ENCODE results near the gene HNRNPUL2. TPM values are rescaled to one million over a fixed set of nuclear protein-coding genes. Genes with fewer than 3 reads are reported as not detected.

The HNRNPUL2 gene
- total RNA-seq, 4 donors from 2014 or later, result 4.8 to 14.9 (median 11.8) TPM

GRCh38 chr11:62689421-62690183 is 37.7 kb downstream of the HNRNPUL2 start, which contains the start of gene LRRN4CL:
Gene LRRN4CL, minus strand, starts transcription at chr11:62689530. Its CDS starts 1,022 bp downstream, at chr11:62688508.
- Histone ChIP-seq H3K27me3 (peaks cover 0 to 6% (median 0%) of the 10 kb centered on the region in 3 donors), H3K36me3 (peaks cover 0 to 38% of the 10 kb centered on the region in 2 donors), H3K4me3 (peak within 1 kb of the TSS; percentile 24 to 32 (median 30)), H3K27ac (peak within 1 kb of the TSS; percentile 52 to 73 (median 62)), H3K4me1 (peaks cover 14 to 17% of the 10 kb centered on the region in 2 donors), H3K9me3 (no peaks in the 10 kb centered on the region)
- intact Hi-C loops (cut with DNase I; ENCODE audit: low total_unique reads) (loop anchor here (5.0 kb wide), 1 partner anchor 77 kb away; the partner anchor contains the start of genes EML3 and ROM1), in situ Hi-C loops (cut with MboI; ENCODE audit: low sequenced_read_pairs in 4 of 4) (loop anchor here in 3 of 4 donors (10.0 to 25.0 kb wide), 2 partner anchors 302 to 305 kb away; no protein-coding TSS in a partner anchor)
- DNase-seq (peak; percentile 73 to 87), ATAC-seq (peak; percentile 70 to 82)
- TF ChIP-seq POLR2A (IDR thresholded peaks at IDR 0.05) (peak; percentile 46 to 66), CTCF (IDR thresholded peaks at IDR 0.05 in 4 of 5, conservative IDR thresholded peaks at IDR 0.05 in 1 of 5) (no peak)

GRCh38 chr11:62688491-62688890 is 38.8 kb downstream of the HNRNPUL2 start:
- in situ Hi-C loops (cut with MboI; ENCODE audit: low sequenced_read_pairs in 4 of 4) (loop anchor here in 2 of 4 donors (25.0 kb wide), 1 partner anchor 301 kb away; no protein-coding TSS in a partner anchor), intact Hi-C loops (cut with DNase I; ENCODE audit: low total_unique reads) (no loop called here)
- Histone ChIP-seq H3K4me1 (peaks cover 9 to 11% of the 10 kb centered on the region in 2 donors), H3K27me3 (peaks cover 0 to 6% (median 0%) of the 10 kb centered on the region in 3 donors), H3K27ac (peak overlapping the region; percentile 52 to 73 (median 62)), H3K9me3 (no peaks in the 10 kb centered on the region), H3K36me3 (peaks cover 0 to 36% of the 10 kb centered on the region in 2 donors), H3K4me3 (peak overlapping the region; percentile 24 to 32 (median 30))
- TF ChIP-seq POLR2A (IDR thresholded peaks at IDR 0.05), result no peak
- no peak for TF ChIP-seq CTCF (IDR thresholded peaks at IDR 0.05 in 4 of 5, conservative IDR thresholded peaks at IDR 0.05 in 1 of 5)
- DNase-seq (no peak), ATAC-seq (no peak)

- in situ Hi-C loops (cut with MboI; ENCODE audit: low sequenced_read_pairs in 4 of 4), result loop anchor here in 2 of 4 donors (25.0 kb wide), 1 partner anchor 300 kb away; no protein-coding TSS in a partner anchor
Observed at GRCh38 chr11:62687508-62688396, 39.5 kb downstream of the HNRNPUL2 start.

More at GRCh38 chr11:62687508-62688396, 39.5 kb downstream of the HNRNPUL2 start:
- ATAC-seq, result no peak
- Histone ChIP-seq H3K9me3 (no peaks in the 10 kb centered on the region), H3K4me1 (peaks cover 9 to 11% of the 10 kb centered on the region in 2 donors), H3K36me3 (peaks cover 0 to 28% of the 10 kb centered on the region in 2 donors), H3K27ac (peak overlapping the region; percentile 33 to 73 (median 62)), H3K27me3 (peaks cover 0 to 6% (median 0%) of the 10 kb centered on the region in 3 donors), H3K4me3 (peak overlapping the region; percentile 24 to 32 (median 30))
- TF ChIP-seq POLR2A (IDR thresholded peaks at IDR 0.05), result no peak
- no peak for TF ChIP-seq CTCF (IDR thresholded peaks at IDR 0.05 in 4 of 5, conservative IDR thresholded peaks at IDR 0.05 in 1 of 5)
- intact Hi-C loops (cut with DNase I; ENCODE audit: low total_unique reads), result no loop called here
- DNase-seq, result no peak
